Inferior parietal cortex (tissue), 1 donor: ENCODE results near the gene SH2D3C.
A peak's percentile ranks its signal among the peaks of the same experiment; 100 is the strongest.
"Not testable (repeated sequence)": the region's sequence is repeated elsewhere in the genome, so short reads cannot be mapped to it uniquely, and the experiment has no call there.

Source experiments
- DNase-seq: peaks from one replicate; pipeline ENCODE4 v3.0.0-alpha.2; 2016; ENCODE audit errors: extremely low spot score

Gene SH2D3C

GRCh38 chr9:127767909-127768331, 10.5 kb downstream of the SH2D3C start:
- no peak for DNase-seq

- DNase-seq: no peak
These were observed 11.1 kb downstream of the SH2D3C start for GRCh38 chr9:127767410-127767809.

GRCh38 chr9:127765418-127765817, 13.0 kb downstream of the SH2D3C start:
- DNase-seq: no peak

GRCh38 chr9:127763918-127764384, 14.5 kb downstream of the SH2D3C start:
- DNase-seq: no peak

GRCh38 chr9:127762111-127762676, 16.3 kb downstream of the SH2D3C start:
- DNase-seq: no peak

GRCh38 chr9:127761491-127761956, 16.9 kb downstream of the SH2D3C start:
- DNase-seq: no peak

GRCh38 chr9:127761061-127761460, 17.4 kb downstream of the SH2D3C start:
- no peak for DNase-seq

GRCh38 chr9:127758843-127759242, 19.6 kb downstream of the SH2D3C start:
- DNase-seq: no peak

- not testable (repeated sequence) for DNase-seq
These were observed 21.7 kb downstream of the SH2D3C start for GRCh38 chr9:127756776-127757175.

GRCh38 chr9:127756233-127756632, 22.2 kb downstream of the SH2D3C start:
- DNase-seq: no peak

GRCh38 chr9:127755061-127756060, 23.1 kb downstream of the SH2D3C start:
- DNase-seq: no peak

GRCh38 chr9:127754099-127755060, 24.1 kb downstream of the SH2D3C start:
- peak; percentile 59 for DNase-seq

- no peak for DNase-seq
These were observed 24.8 kb downstream of the SH2D3C start for GRCh38 chr9:127753622-127754021.

GRCh38 chr9:127753148-127753547, 25.3 kb downstream of the SH2D3C start:
- DNase-seq: no peak

- DNase-seq: no peak
These were observed 27.0 kb downstream of the SH2D3C start for GRCh38 chr9:127751269-127752054.

- no peak for DNase-seq
These were observed 29.2 kb downstream of the SH2D3C start for GRCh38 chr9:127749090-127749787.

- DNase-seq: no peak
These were observed 31.4 kb downstream of the SH2D3C start for GRCh38 chr9:127746959-127747569.

- no peak for DNase-seq
These were observed 33.9 kb downstream of the SH2D3C start for GRCh38 chr9:127744398-127745110.
